HepG2 (cell line): ENCODE measurements around the gene MC1R. TPM values are rescaled to one million over a fixed set of nuclear protein-coding genes. Genes with fewer than 3 reads are reported as not detected.
A peak's percentile ranks its signal among the peaks of the same experiment; 100 is the strongest.

Source experiments
- CREB1 ChIP-seq, 2 experiments: fragments of 450-650 bp in 1 of 2; IDR thresholded peaks; 2 replicates each; pipeline ENCODE4 v1.6.1; 2016 to 2017; ENCODE audit warnings: control low read depth in 1 of 2, mild to moderate bottlenecking in 1 of 2, missing compliant biosample characterization in 1 of 2, missing genetic modification characterization in 1 of 2
- CREM ChIP-seq, 2 experiments: sonication (generic) in 1 of 2; formaldehyde crosslinking in 1 of 2; IDR thresholded peaks; 2 replicates each; pipeline versions ENCODE4 v1.4.0 to v1.6.1; 2016 to 2020; ENCODE audit warnings: antibody characterized with exemption in 1 of 2, mild to moderate bottlenecking in 1 of 2, missing genetic modification reagents in 1 of 2
- FOXA3 ChIP-seq: IDR thresholded peaks from 2 replicates; pipeline ENCODE4 v1.6.1; 2016; ENCODE audit warnings: missing genetic modification reagents, missing compliant biosample characterization
- GRHL1 ChIP-seq: sonication (generic); formaldehyde crosslinking; conservative IDR thresholded peaks from 2 replicates; pipeline ENCODE4 v1.8.0; 2022; ENCODE audit warnings: missing genetic modification reagents
- HES4 ChIP-seq: sonication (generic); formaldehyde crosslinking; IDR thresholded peaks from 2 replicates; pipeline ENCODE4 v1.9.0; 2021; ENCODE audit warnings: mild to moderate bottlenecking, missing genetic modification reagents, borderline replicate concordance
- HNRNPK ChIP-seq: fragments of 200-400 bp; formaldehyde crosslinking; IDR thresholded peaks from 2 replicates; pipeline ENCODE4 v1.6.1; 2018; ENCODE audit warnings: low read length, low read depth, moderate library complexity, mild to moderate bottlenecking; ENCODE audit not compliant: poor library complexity, severe bottlenecking
- IRF9 ChIP-seq: sonication (generic); formaldehyde crosslinking; IDR thresholded peaks from 2 replicates; pipeline ENCODE4 v1.8.0; 2022; ENCODE audit warnings: missing genetic modification reagents, mild to moderate bottlenecking, borderline replicate concordance
- JUNB ChIP-seq: sonication (generic); formaldehyde crosslinking; IDR thresholded peaks from 2 replicates; pipeline ENCODE4 v1.8.0; 2022; ENCODE audit warnings: missing genetic modification reagents, mild to moderate bottlenecking, borderline replicate concordance
- KAT8 ChIP-seq: IDR thresholded peaks from 2 replicates; pipeline ENCODE4 v1.6.1; 2016; ENCODE audit warnings: missing genetic modification reagents, missing compliant biosample characterization
- MAX ChIP-seq: IDR thresholded peaks from 2 replicates; pipeline ENCODE4 v1.6.1; 2012; ENCODE audit warnings: inconsistent platforms
- MAZ ChIP-seq, 2 experiments: sonication (generic) in 1 of 2; formaldehyde crosslinking in 1 of 2; IDR thresholded peaks; 2 replicates each; pipeline versions ENCODE4 v1.5.0 to v1.6.1; 2012 to 2020; ENCODE audit warnings: low read depth in 2 of 2, mild to moderate bottlenecking in 2 of 2, borderline replicate concordance in 1 of 2, improper control_type of control experiment in 1 of 2, low read length in 1 of 2, missing genetic modification reagents in 1 of 2, moderate library complexity in 1 of 2
- NR3C1 ChIP-seq: sonication (generic); formaldehyde crosslinking; IDR thresholded peaks from 2 replicates; pipeline ENCODE4 v1.4.0; 2020; ENCODE audit warnings: missing genetic modification reagents
- SOX13 ChIP-seq, 3 experiments: fragments of 450-650 bp in 1 of 3; sonication (generic) in 1 of 3; formaldehyde crosslinking in 1 of 3; IDR thresholded peaks in 2 of 3; conservative IDR thresholded peaks in 1 of 3; 2 replicates each; pipeline versions ENCODE4 v1.5.0 to v1.6.1; 2016 to 2020; ENCODE audit warnings: antibody characterized with exemption in 1 of 3, mild to moderate bottlenecking in 1 of 3, missing compliant biosample characterization in 1 of 3, missing genetic modification reagents in 1 of 3, moderate library complexity in 1 of 3
- ZFAT ChIP-seq: sonication (generic); formaldehyde crosslinking; conservative IDR thresholded peaks from 2 replicates; pipeline ENCODE4 v1.8.1; 2023; ENCODE audit warnings: missing genetic modification reagents, inconsistent platforms
- ZNF136 ChIP-seq: sonication (generic); formaldehyde crosslinking; IDR thresholded peaks from 2 replicates; pipeline ENCODE4 v1.8.1; 2022; ENCODE audit warnings: low read depth, mild to moderate bottlenecking, moderate library complexity, missing genetic modification reagents
- ZNF337 ChIP-seq: sonication (generic); formaldehyde crosslinking; IDR thresholded peaks from 2 replicates; pipeline ENCODE4 v1.5.1; 2020; ENCODE audit warnings: missing genetic modification reagents, low read depth, mild to moderate bottlenecking, borderline replicate concordance
- ZNF552 ChIP-seq: sonication (generic); formaldehyde crosslinking; IDR thresholded peaks from 2 replicates; pipeline ENCODE4 v1.9.0; 2022; ENCODE audit warnings: missing genetic modification reagents, mild to moderate bottlenecking, borderline replicate concordance
- ZNF724P ChIP-seq: sonication (generic); formaldehyde crosslinking; IDR thresholded peaks from 2 replicates; pipeline ENCODE4 v1.8.0; 2022; ENCODE audit warnings: missing genetic modification reagents, borderline replicate concordance
- polyA plus RNA-seq, 8 experiments: library from polyadenylated mRNA; depleted of rRNA in 3 of 8; stranded (reverse) in 7 of 8; unstranded in 1 of 8; fragments of >200 nt; fragmentation: Illumina TruSeq in 4 of 8; extraction: Trizol in 4 of 8; gene quantifications; 2 replicates each; pipeline versions ENCODE4 v1.2.1 to v1.2.3, GENCODE V29; 2011 to 2016; ENCODE audit warnings: low read depth in 4 of 8, missing spikeins in 1 of 8, mixed read lengths in 1 of 8; ENCODE audit not compliant: insufficient read depth in 1 of 8
- total RNA-seq, 5 experiments: library from RNA; depleted of rRNA; stranded (reverse); fragments of >200 nt; fragmentation: Illumina TruSeq; extraction: Trizol; gene quantifications; 2 replicates each; pipeline ENCODE4 v1.2.3, GENCODE V29; 2016; ENCODE audit warnings: low read depth in 1 of 5

MC1R gene
- total and polyA plus RNA-seq, 2 of the 13 experiments (the other 11 are each of a cell fraction or from before 2014, with no cell fraction given): 9.1 to 14.8 TPM

GRCh38 chr16:89873972-89874689 is 44.5 kb upstream of the MC1R start (continued):
- TF ChIP-seq KAT8: peak; percentile 66
- TF ChIP-seq IRF9 (CRISPR knock-in tag): peak; percentile 56
- TF ChIP-seq CREB1 (IDR thresholded peaks at IDR 0.05): peak; percentile 88
- TF ChIP-seq CREB1 (CRISPR knock-in tag; IDR thresholded peaks at IDR 0.05): peak; percentile 46; the same call in 1 of the 2 replicates
- TF ChIP-seq HNRNPK: peak; percentile 90
- peak; percentile 85; the same call in 1 of the 2 replicates for TF ChIP-seq MAZ (IDR thresholded peaks at IDR 0.05; ENCODE audit: borderline replicate concordance, low read depth, low read length)
- no peak for TF ChIP-seq MAZ (CRISPR knock-in tag; IDR thresholded peaks at IDR 0.05; ENCODE audit: low read depth)
- no peak for TF ChIP-seq JUNB (CRISPR knock-in tag)
- TF ChIP-seq ZFAT (CRISPR knock-in tag): no peak
- 0 out of 2 replicates have a peak, but pooled peaks have one; percentile 44 for TF ChIP-seq ZNF724P (CRISPR knock-in tag)
- TF ChIP-seq SOX13 (IDR thresholded peaks at IDR 0.05): no peak
- TF ChIP-seq SOX13 (CRISPR knock-in tag; conservative IDR thresholded peaks at IDR 0.05 in 1 of 2, IDR thresholded peaks at IDR 0.05 in 1 of 2): 0 out of 4 replicates have a peak, but pooled peaks of 1 of the 2 experiments have one; percentile 11
- 0 out of 2 replicates have a peak, but pooled peaks have one; percentile 10 for TF ChIP-seq ZNF337 (CRISPR knock-in tag)
- TF ChIP-seq ZNF136 (CRISPR knock-in tag): peak; percentile 34; the same call in 1 of the 2 replicates
- no peak for TF ChIP-seq GRHL1 (CRISPR knock-in tag)
- TF ChIP-seq FOXA3 (CRISPR knock-in tag): 0 out of 2 replicates have a peak, but pooled peaks have one; percentile 34
- TF ChIP-seq NR3C1 (CRISPR knock-in tag): no peak
- TF ChIP-seq HES4 (CRISPR knock-in tag): 0 out of 2 replicates have a peak, but pooled peaks have one; percentile 28
- peak; percentile 93 for TF ChIP-seq MAX
- no peak for TF ChIP-seq ZNF552
- peak; percentile 72 for TF ChIP-seq CREM (IDR thresholded peaks at IDR 0.05)
- TF ChIP-seq CREM (CRISPR knock-in tag; IDR thresholded peaks at IDR 0.05): no peak
